Activated naive CD8-positive, alpha-beta T cell treated with anti-CD3 and anti-CD28 coated beads, Interleukin-2, amount 50 U/mL, for 16 hours (primary cell): ENCODE measurements around the gene CDK17.
A peak's percentile ranks its signal among the peaks of the same experiment; 100 is the strongest.
"Not testable (repeated sequence)": the region's sequence is repeated elsewhere in the genome, so short reads cannot be mapped to it uniquely, and the experiment has no call there.

ENCODE experiments used
- DNase-seq: peaks from one replicate; pipeline ENCODE4 v3.0.0-alpha.2; 2020; ENCODE audit warnings: low read depth, low spot score

CDK17 gene

GRCh38 chr12:96419576-96420276 is 19.5 kb upstream of the CDK17 start:
- DNase-seq: no peak

- not testable (repeated sequence) for DNase-seq
Measured at GRCh38 chr12:96417688-96418087, 17.4 kb upstream of the CDK17 start.

- DNase-seq: no peak
Measured at GRCh38 chr12:96416033-96416799, 16.0 kb upstream of the CDK17 start.

GRCh38 chr12:96414637-96415036 is 14.4 kb upstream of the CDK17 start:
- DNase-seq: no peak

GRCh38 chr12:96412431-96412830 is 12.2 kb upstream of the CDK17 start:
- no peak for DNase-seq

GRCh38 chr12:96409731-96410130 is 9.5 kb upstream of the CDK17 start:
- DNase-seq: no peak

GRCh38 chr12:96408993-96409392 is 8.8 kb upstream of the CDK17 start:
- no peak for DNase-seq

GRCh38 chr12:96407429-96408097 is 7.3 kb upstream of the CDK17 start:
- DNase-seq: not testable (repeated sequence)

- DNase-seq: no peak
Measured at GRCh38 chr12:96404696-96405095, 4.5 kb upstream of the CDK17 start.

GRCh38 chr12:96403870-96404269 is 3.6 kb upstream of the CDK17 start:
- DNase-seq: no peak

- DNase-seq: not testable (repeated sequence)
Measured at GRCh38 chr12:96402522-96402921, 2.3 kb upstream of the CDK17 start.

GRCh38 chr12:96402061-96402460 is 1.8 kb upstream of the CDK17 start:
- DNase-seq: no peak

- DNase-seq: no peak
Measured at GRCh38 chr12:96401076-96401871, 1.0 kb upstream of the CDK17 start.

GRCh38 chr12:96400631-96401075 is 414 bp upstream of the CDK17 start:
- DNase-seq: no peak

- peak; percentile 31 for DNase-seq
Measured at GRCh38 chr12:96399120-96399918, 920 bp downstream of the CDK17 start.

- DNase-seq: no peak
Measured at GRCh38 chr12:96398424-96399119, 1.7 kb downstream of the CDK17 start.

GRCh38 chr12:96397756-96398423 is 2.3 kb downstream of the CDK17 start:
- no peak for DNase-seq

- no peak for DNase-seq
Measured at GRCh38 chr12:96396914-96397313, 3.3 kb downstream of the CDK17 start.

- DNase-seq: no peak
Measured at GRCh38 chr12:96396209-96396608, 4.0 kb downstream of the CDK17 start.

GRCh38 chr12:96395236-96395635 is 5.0 kb downstream of the CDK17 start:
- DNase-seq: no peak
